Hepatocyte (in vitro differentiated cells): Measurements from ENCODE around the gene CTLA4. TPM values are rescaled to one million over a fixed set of nuclear protein-coding genes. Genes with fewer than 3 reads are reported as not detected.

ENCODE experiments used
- DNase-seq: peaks from one replicate; pipeline ENCODE4 v3.0.0-alpha.2; 2016; ENCODE audit warnings: low spot score
- H2AFZ ChIP-seq: fragments of 200-600 bp; sonication (generic); 2 replicates; pipeline ENCODE4 v1.6.0; 2016; ENCODE audit warnings: antibody characterized with exemption, mild to moderate bottlenecking
- H3K27ac ChIP-seq: fragments of 200-600 bp; sonication (generic); 2 replicates; pipeline ENCODE4 v1.5.1; 2016; ENCODE audit warnings: mild to moderate bottlenecking
- H3K27me3 ChIP-seq: fragments of 200-600 bp; sonication (generic); 2 replicates; pipeline ENCODE4 v1.6.1; 2016
- H3K36me3 ChIP-seq: fragments of 200-600 bp; sonication (generic); replicated peaks from 2 replicates; pipeline ENCODE4 v1.5.1; 2016; ENCODE audit warnings: low read depth; ENCODE audit not compliant: insufficient read depth
- H3K4me1 ChIP-seq: fragments of 200-600 bp; sonication (generic); 2 replicates; pipeline ENCODE4 v1.5.1; 2016; ENCODE audit warnings: mild to moderate bottlenecking, moderate library complexity; ENCODE audit not compliant: insufficient read depth
- H3K4me2 ChIP-seq: fragments of 200-600 bp; sonication (generic); 2 replicates; pipeline ENCODE4 v1.6.0; 2016
- H3K4me3 ChIP-seq: fragments of 200-600 bp; sonication (generic); 2 replicates; pipeline ENCODE4 v1.5.1; 2016; ENCODE audit warnings: mild to moderate bottlenecking
- H3K79me2 ChIP-seq: fragments of 200-600 bp; sonication (generic); 2 replicates; pipeline ENCODE4 v1.6.0; 2017; ENCODE audit warnings: mild to moderate bottlenecking
- H3K9me2 ChIP-seq: fragments of 200-600 bp; sonication (generic); replicated peaks from 2 replicates; pipeline ENCODE4 v1.6.0; 2017; ENCODE audit warnings: mild to moderate bottlenecking; ENCODE audit not compliant: insufficient read depth
- H3K9me3 ChIP-seq: fragments of 200-600 bp; sonication (generic); 2 replicates; pipeline ENCODE4 v1.5.1; 2016; ENCODE audit warnings: low read depth, mild to moderate bottlenecking
- H4K20me1 ChIP-seq: fragments of 200-600 bp; sonication (generic); 2 replicates; pipeline ENCODE4 v1.6.0; 2016; ENCODE audit warnings: mild to moderate bottlenecking; ENCODE audit not compliant: insufficient read depth, poor library complexity, severe bottlenecking
- EZH2 ChIP-seq: fragments of 200-600 bp; sonication (generic); IDR thresholded peaks from 2 replicates; pipeline ENCODE4 v1.6.1; 2016; ENCODE audit warnings: antibody characterized with exemption, mild to moderate bottlenecking, borderline replicate concordance
- EZH2phosphoT487 ChIP-seq: fragments of 200-600 bp; sonication (generic); IDR thresholded peaks from one replicate; pipeline ENCODE4 v1.6.1; 2018; ENCODE audit warnings: antibody characterized with exemption, mild to moderate bottlenecking, low read depth, moderate library complexity; ENCODE audit not compliant: unreplicated experiment, severe bottlenecking
- WGBS: methylation state at CpG from one replicate; pipeline ENCODE4 v1.1.6; 2016; ENCODE audit warnings: low lambda C conversion rate; ENCODE audit errors: missing lambda C conversion rate; 5-methylcytosine and 5-hydroxymethylcytosine counted together
- polyA plus RNA-seq: library from polyadenylated mRNA; unstranded; fragments of >200 nt; fragmentation: Nextera tagmentation; extraction: Ambion mirVana; gene quantifications from 2 replicates; pipeline ENCODE4 v1.2.1, GENCODE V29; 2016
- total RNA-seq: library from RNA; depleted of rRNA; stranded (reverse); fragments of >200 nt; gene quantifications from 2 replicates; pipeline ENCODE4 v1.2.3, GENCODE V29; 2014
- TF ChIP-seq, protein P1 (sequence below): fragments of 200-600 bp; sonication (generic); IDR thresholded peaks from 2 replicates; pipeline ENCODE4 v1.5.1; 2016; ENCODE audit warnings: antibody characterized with exemption, mild to moderate bottlenecking; ENCODE audit not compliant: poor library complexity

Gene CTLA4
- total and polyA plus RNA-seq, 2 experiments from 2014 or later = not detected

DNA sequence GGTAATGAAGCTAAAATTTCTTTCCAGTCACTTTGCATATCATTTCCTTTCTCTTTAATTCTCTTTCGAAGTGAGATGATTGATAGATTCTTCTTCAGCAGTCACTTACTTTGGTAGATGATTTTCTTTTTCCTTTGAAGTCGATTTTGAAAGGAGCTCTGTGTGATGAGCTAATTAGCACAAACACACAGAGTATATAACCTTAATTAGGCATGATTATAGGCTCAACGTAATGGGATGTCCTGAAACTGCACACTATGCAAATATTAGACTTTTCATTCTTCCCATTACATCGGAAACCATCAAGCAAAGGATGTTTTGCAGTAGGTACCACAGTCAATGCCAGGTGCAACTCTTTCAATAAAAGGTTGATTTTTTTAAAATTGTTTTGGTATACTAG lies 6.4 kb upstream of the CTLA4 start:
- H3K27me3 ChIP-seq = no peaks in the 10 kb centered on the region
- H3K36me3 ChIP-seq = no peaks in the 10 kb centered on the region
- no peak overlapping the region for H3K4me2 ChIP-seq
- no peaks in the 10 kb centered on the region for H3K9me3 ChIP-seq
- no peaks in the 10 kb centered on the region for H4K20me1 ChIP-seq
- H3K79me2 ChIP-seq = no peaks in the 10 kb centered on the region
- H3K4me1 ChIP-seq = no peaks in the 10 kb centered on the region
- no peak for DNase-seq
- H3K27ac ChIP-seq = no peak overlapping the region
- no peak overlapping the region for H2AFZ ChIP-seq
- no peak overlapping the region for H3K4me3 ChIP-seq
- WGBS = 69% methylated on average over 4 of the region's 4 CpGs
- no peaks in the 10 kb centered on the region for H3K9me2 ChIP-seq
- TF ChIP-seq, protein P1, sequence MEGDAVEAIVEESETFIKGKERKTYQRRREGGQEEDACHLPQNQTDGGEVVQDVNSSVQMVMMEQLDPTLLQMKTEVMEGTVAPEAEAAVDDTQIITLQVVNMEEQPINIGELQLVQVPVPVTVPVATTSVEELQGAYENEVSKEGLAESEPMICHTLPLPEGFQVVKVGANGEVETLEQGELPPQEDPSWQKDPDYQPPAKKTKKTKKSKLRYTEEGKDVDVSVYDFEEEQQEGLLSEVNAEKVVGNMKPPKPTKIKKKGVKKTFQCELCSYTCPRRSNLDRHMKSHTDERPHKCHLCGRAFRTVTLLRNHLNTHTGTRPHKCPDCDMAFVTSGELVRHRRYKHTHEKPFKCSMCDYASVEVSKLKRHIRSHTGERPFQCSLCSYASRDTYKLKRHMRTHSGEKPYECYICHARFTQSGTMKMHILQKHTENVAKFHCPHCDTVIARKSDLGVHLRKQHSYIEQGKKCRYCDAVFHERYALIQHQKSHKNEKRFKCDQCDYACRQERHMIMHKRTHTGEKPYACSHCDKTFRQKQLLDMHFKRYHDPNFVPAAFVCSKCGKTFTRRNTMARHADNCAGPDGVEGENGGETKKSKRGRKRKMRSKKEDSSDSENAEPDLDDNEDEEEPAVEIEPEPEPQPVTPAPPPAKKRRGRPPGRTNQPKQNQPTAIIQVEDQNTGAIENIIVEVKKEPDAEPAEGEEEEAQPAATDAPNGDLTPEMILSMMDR = no peak
- no peak for TF ChIP-seq EZH2phosphoT487
- no peak for TF ChIP-seq EZH2

DNA sequence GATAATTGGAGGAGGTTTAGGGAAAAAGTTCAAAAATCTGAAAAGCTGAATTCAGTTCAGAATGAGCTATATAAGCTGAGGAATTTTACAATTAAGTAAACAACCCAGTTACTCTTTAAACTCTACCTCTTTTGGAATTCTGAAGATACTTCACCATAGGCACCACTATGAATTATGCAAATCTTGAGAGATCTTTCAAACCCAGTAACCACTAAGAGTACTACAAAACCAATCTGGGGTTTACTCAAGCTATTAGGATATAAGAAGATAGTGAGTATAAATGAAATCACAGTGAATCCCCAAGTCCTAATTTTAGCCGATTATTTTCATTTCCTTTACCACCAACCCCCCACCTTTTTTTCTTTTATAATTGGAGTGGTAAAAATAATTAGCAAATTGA lies 6.0 kb upstream of the CTLA4 start:
- 84% methylated on average over 1 of the region's 1 CpG for WGBS
- no peak overlapping the region for H3K4me2 ChIP-seq
- DNase-seq = no peak
- no peak overlapping the region for H3K4me3 ChIP-seq
- H3K79me2 ChIP-seq = no peaks in the 10 kb centered on the region
- no peak overlapping the region for H3K27ac ChIP-seq
- no peaks in the 10 kb centered on the region for H3K9me2 ChIP-seq
- no peaks in the 10 kb centered on the region for H4K20me1 ChIP-seq
- no peaks in the 10 kb centered on the region for H3K27me3 ChIP-seq
- no peaks in the 10 kb centered on the region for H3K9me3 ChIP-seq
- H2AFZ ChIP-seq = no peak overlapping the region
- no peaks in the 10 kb centered on the region for H3K4me1 ChIP-seq
- no peaks in the 10 kb centered on the region for H3K36me3 ChIP-seq
- TF ChIP-seq, protein P1 = no peak
- TF ChIP-seq EZH2phosphoT487 (no peak), EZH2 (no peak)

DNA sequence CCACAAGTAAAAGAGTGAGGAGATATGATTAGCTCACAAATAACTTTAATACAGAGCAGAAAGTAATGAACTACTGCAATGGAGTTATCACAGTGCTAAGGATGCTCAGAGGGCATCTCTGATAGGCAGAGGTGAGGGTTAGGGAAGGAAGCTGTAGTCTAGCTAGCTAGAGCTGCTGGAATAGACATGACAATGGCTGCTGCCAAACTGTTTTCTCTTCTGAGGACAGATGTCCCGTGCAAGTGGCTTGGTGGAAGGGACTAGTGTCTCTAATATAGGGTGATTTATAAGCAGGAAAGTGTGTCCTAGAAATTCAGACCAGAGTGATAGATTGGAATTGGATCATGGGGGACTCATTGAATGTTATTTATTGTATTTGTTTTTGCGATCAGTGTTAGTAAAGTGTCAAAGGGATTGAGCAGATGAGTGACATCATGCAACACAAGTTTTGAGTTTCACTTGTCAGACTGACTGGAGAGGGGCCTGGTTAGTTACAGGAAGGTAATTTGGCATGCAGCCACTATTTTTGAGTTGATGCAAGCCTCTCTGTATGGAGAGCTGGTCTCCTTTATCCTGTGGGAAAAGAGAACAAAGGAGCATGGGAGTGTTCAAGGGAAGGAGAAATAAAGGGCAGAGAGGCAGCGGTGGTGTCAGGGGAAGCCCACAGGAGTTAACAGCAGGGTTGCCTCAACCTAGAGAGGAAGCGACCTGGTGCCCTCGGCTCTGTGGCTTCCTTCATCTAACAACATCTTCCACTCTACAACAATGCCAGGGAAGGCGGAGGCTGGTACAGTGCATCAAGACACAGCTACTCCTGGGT lies 1.9 kb downstream of the CTLA4 start:
- no peak for DNase-seq
- no peak for TF ChIP-seq EZH2
- H3K9me2 ChIP-seq = no peaks in the 10 kb centered on the region
- H3K9me3 ChIP-seq = no peaks in the 10 kb centered on the region
- H3K27me3 ChIP-seq = peaks cover 7% of the 10 kb centered on the region
- H3K36me3 ChIP-seq = no peaks in the 10 kb centered on the region
- 90% methylated on average over 6 of the region's 6 CpGs for WGBS
- H3K79me2 ChIP-seq = no peaks in the 10 kb centered on the region
- no peaks in the 10 kb centered on the region for H3K4me1 ChIP-seq
- H2AFZ ChIP-seq = no peak overlapping the region
- no peaks in the 10 kb centered on the region for H4K20me1 ChIP-seq
- no peak overlapping the region for H3K27ac ChIP-seq
- H3K4me2 ChIP-seq = no peak overlapping the region
- no peak overlapping the region for H3K4me3 ChIP-seq

DNA sequence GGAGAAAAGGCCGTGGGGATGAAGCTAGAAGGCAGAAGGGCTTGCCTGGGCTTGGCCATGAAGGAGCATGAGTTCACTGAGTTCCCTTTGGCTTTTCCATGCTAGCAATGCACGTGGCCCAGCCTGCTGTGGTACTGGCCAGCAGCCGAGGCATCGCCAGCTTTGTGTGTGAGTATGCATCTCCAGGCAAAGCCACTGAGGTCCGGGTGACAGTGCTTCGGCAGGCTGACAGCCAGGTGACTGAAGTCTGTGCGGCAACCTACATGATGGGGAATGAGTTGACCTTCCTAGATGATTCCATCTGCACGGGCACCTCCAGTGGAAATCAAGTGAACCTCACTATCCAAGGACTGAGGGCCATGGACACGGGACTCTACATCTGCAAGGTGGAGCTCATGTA lies 2.9 kb downstream of the CTLA4 start:
- Histone ChIP-seq H3K4me2 (no peak overlapping the region), H4K20me1 (no peaks in the 10 kb centered on the region), H2AFZ (no peak overlapping the region), H3K36me3 (no peaks in the 10 kb centered on the region), H3K9me2 (no peaks in the 10 kb centered on the region), H3K27ac (no peak overlapping the region), H3K9me3 (no peaks in the 10 kb centered on the region), H3K4me1 (no peaks in the 10 kb centered on the region), H3K79me2 (no peaks in the 10 kb centered on the region), H3K27me3 (peaks cover 7% of the 10 kb centered on the region), H3K4me3 (no peak overlapping the region)
- TF ChIP-seq, protein P1 = no peak
- no peak for TF ChIP-seq EZH2phosphoT487
- TF ChIP-seq EZH2 = no peak
- WGBS = 91% methylated on average over 9 of the region's 9 CpGs
- no peak for DNase-seq
